ENCODE results near the gene RAB39A. TPM values are rescaled to one million over a fixed set of nuclear protein-coding genes. Genes with fewer than 3 reads are reported as not detected.

Gene RAB39A
- total and polyA plus RNA-seq, 10 of the 15 experiments (the other 5 are each of a cell fraction or from before 2014, with no cell fraction given), result 0.10 to 9.2 (median 4.9) TPM

GRCh38 chr11:107947904-107948303, 19.7 kb downstream of the RAB39A start:
- intact Hi-C loops (cut with micrococcal nuclease; ENCODE audit: unreplicated experiment), result no loop called here
- H3K27ac ChIP-seq (ENCODE audit: control insufficient read depth, insufficient read depth), result no peak overlapping the region
- H4K20me1 ChIP-seq (ENCODE audit: control insufficient read depth, insufficient read depth), result no peaks in the 10 kb centered on the region
- H3K9ac ChIP-seq (ENCODE audit: control insufficient read depth, insufficient read depth, low read length), result no peak overlapping the region
- ATAC-seq, result no peak
- no peak overlapping the region for H3K4me2 ChIP-seq (ENCODE audit: control insufficient read depth, insufficient read depth)
- in situ Hi-C loops (cut with MboI), result no loop called here
- BruUV-seq (replicated peaks), result no TSS peak
- 36% methylated on average over 4 of the region's 4 CpGs for WGBS (ENCODE audit: insufficient coverage, insufficient replicate concordance, low lambda C conversion rate, missing lambda C conversion rate)
- H3K4me1 ChIP-seq (ENCODE audit: control insufficient read depth, insufficient read depth, low read length), result no peaks in the 10 kb centered on the region; the same call in 1 of the 2 replicates
- ChIA-PET POLR2A (interaction anchor here (0.7 to 1.0 kb wide), 3 partner anchors 10 to 229 kb away, joined by 3 to 5 read pairs (median 3); no protein-coding TSS in a partner anchor), RAD21 (ENCODE audit: unreplicated experiment) (no interaction called here), CTCF (no interaction called here), SMC1A (ENCODE audit: uncharacterized antibody, unreplicated experiment) (interaction anchor here (0.5 kb wide), 1 partner anchor 17 kb away, joined by 3 read pairs; no protein-coding TSS in a partner anchor)
- H3K4me3 ChIP-seq, result no peak overlapping the region
- no peak for FAIRE-seq
- no peaks in the 10 kb centered on the region; the same call in 1 of the 2 replicates for H3K79me2 ChIP-seq (ENCODE audit: control insufficient read depth, insufficient read depth, low read length)
- no peak overlapping the region for H2AFZ ChIP-seq (ENCODE audit: control insufficient read depth, low read depth, low read length)
- no peaks in the 10 kb centered on the region for H3K36me3 ChIP-seq (ENCODE audit: control insufficient read depth in 2 of 2, insufficient read depth in 2 of 2, low read length in 1 of 2)
- TF ChIP-seq LARP7 (IDR thresholded peaks at IDR 0.05) (no peak), MYC (IDR thresholded peaks at IDR 0.05; ENCODE audit: insufficient read depth, insufficient read length, insufficient replicate concordance, low read length, severe bottlenecking) (no peak), ZNF24 (IDR thresholded peaks at IDR 0.05) (no peak), RB1 (IDR thresholded peaks at IDR 0.05; ENCODE audit: borderline replicate concordance) (no peak), ZNF384 (IDR thresholded peaks at IDR 0.05; ENCODE audit: borderline replicate concordance, low read depth, low read length) (no peak), CTCF (IDR thresholded peaks at IDR 0.05 in 2 of 3, conservative IDR thresholded peaks at IDR 0.05 in 1 of 3; ENCODE audit: control insufficient read depth in 2 of 3, extremely low read depth in 1 of 3, insufficient read depth in 1 of 3, low read depth in 3 of 3, low read length in 3 of 3) (no peak), FOXK2 (IDR thresholded peaks at IDR 0.05) (no peak), PKNOX1 (IDR thresholded peaks at IDR 0.05) (no peak), HDAC6 (IDR thresholded peaks at IDR 0.05; ENCODE audit: unreplicated experiment) (no peak), CBX3 (IDR thresholded peaks at IDR 0.05; ENCODE audit: borderline replicate concordance, low read depth) (no peak), CHD2 (IDR thresholded peaks at IDR 0.05; ENCODE audit: borderline replicate concordance, low read depth, low read length) (no peak), TCF7 (IDR thresholded peaks at IDR 0.05; ENCODE audit: borderline replicate concordance) (no peak), STAT1 (conservative IDR thresholded peaks at IDR 0.05) (no peak), SMARCA5 (IDR thresholded peaks at IDR 0.05) (no peak), TAF1 (IDR thresholded peaks at IDR 0.05; ENCODE audit: borderline replicate concordance, low read depth, low read length) (no peak), CHD1 (IDR thresholded peaks at IDR 0.05; ENCODE audit: low read depth, low read length) (no peak), POLR2A (IDR thresholded peaks at IDR 0.05; ENCODE audit: low read depth, low read length) (no peak)
- TF ChIP-seq, protein P1, sequence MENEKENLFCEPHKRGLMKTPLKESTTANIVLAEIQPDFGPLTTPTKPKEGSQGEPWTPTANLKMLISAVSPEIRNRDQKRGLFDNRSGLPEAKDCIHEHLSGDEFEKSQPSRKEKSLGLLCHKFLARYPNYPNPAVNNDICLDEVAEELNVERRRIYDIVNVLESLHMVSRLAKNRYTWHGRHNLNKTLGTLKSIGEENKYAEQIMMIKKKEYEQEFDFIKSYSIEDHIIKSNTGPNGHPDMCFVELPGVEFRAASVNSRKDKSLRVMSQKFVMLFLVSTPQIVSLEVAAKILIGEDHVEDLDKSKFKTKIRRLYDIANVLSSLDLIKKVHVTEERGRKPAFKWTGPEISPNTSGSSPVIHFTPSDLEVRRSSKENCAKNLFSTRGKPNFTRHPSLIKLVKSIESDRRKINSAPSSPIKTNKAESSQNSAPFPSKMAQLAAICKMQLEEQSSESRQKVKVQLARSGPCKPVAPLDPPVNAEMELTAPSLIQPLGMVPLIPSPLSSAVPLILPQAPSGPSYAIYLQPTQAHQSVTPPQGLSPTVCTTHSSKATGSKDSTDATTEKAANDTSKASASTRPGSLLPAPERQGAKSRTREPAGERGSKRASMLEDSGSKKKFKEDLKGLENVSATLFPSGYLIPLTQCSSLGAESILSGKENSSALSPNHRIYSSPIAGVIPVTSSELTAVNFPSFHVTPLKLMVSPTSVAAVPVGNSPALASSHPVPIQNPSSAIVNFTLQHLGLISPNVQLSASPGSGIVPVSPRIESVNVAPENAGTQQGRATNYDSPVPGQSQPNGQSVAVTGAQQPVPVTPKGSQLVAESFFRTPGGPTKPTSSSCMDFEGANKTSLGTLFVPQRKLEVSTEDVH (IDR thresholded peaks at IDR 0.05; ENCODE audit: low read depth, partially characterized antibody), result no peak
- DNase-seq (ENCODE audit: low read depth, low spot score), result no peak
- no peaks in the 10 kb centered on the region for H3K9me3 ChIP-seq (replicated peaks; ENCODE audit: control insufficient read depth, insufficient read depth, low read length)
- H3K27me3 ChIP-seq (replicated peaks in 1 of 2; ENCODE audit: control insufficient read depth in 2 of 2, insufficient read depth in 2 of 2, low read length in 1 of 2), result no peaks in the 10 kb centered on the region
